ENCODE results near the gene PCSK2. TPM values are rescaled to one million over a fixed set of nuclear protein-coding genes. Genes with fewer than 3 reads are reported as not detected.

PCSK2 gene
- total and polyA plus RNA-seq, 2 of the 8 experiments (the other 6 are each of a cell fraction or from before 2014, with no cell fraction given), result 1.9 to 4.2 TPM

GRCh38 chr20:17358854-17359253 is 132.0 kb downstream of the PCSK2 start:
- Histone ChIP-seq H2BK120ac (replicated peaks; ENCODE audit: low read depth, low read length) (no peak overlapping the region), H3K23me2 (ENCODE audit: low read depth, low read length) (no peaks in the 10 kb centered on the region), H2BK12ac (ENCODE audit: low read depth, low read length) (no peak overlapping the region), H2AFZ (ENCODE audit: low read length) (no peak overlapping the region), H2BK5ac (ENCODE audit: low read depth, low read length) (no peak overlapping the region), H3K23ac (ENCODE audit: insufficient read length) (no peak overlapping the region), H3K56ac (replicated peaks; ENCODE audit: insufficient read length, low read depth, low read length) (no peak overlapping the region), H3K14ac (ENCODE audit: insufficient read length) (no peak overlapping the region), H2BK20ac (ENCODE audit: low read length) (no peak overlapping the region), H3K27me3 (replicated peaks in 1 of 4; ENCODE audit: control insufficient read depth in 3 of 4, extremely low read depth in 1 of 4, insufficient read depth in 3 of 4, low read length in 3 of 4) (no peaks in the 10 kb centered on the region), H4K8ac (ENCODE audit: extremely low read depth, insufficient read depth, low read length) (no peak overlapping the region), H3K4me2 (ENCODE audit: insufficient read depth in 1 of 2, low read depth in 2 of 2, low read length in 2 of 2) (no peak overlapping the region), H3K4me3 (ENCODE audit: extremely low read depth in 1 of 4, insufficient read depth in 2 of 4, low read depth in 3 of 4, low read length in 4 of 4) (no peak overlapping the region), H2BK15ac (ENCODE audit: low read length) (no peak overlapping the region), H3K9me3 (ENCODE audit: insufficient read depth in 2 of 2, low read depth in 1 of 2, low read length in 1 of 2) (no peaks in the 10 kb centered on the region), H3K79me2 (ENCODE audit: control insufficient read depth in 1 of 2, insufficient read depth in 2 of 2, low read length in 2 of 2) (no peaks in the 10 kb centered on the region), H3K9ac (replicated peaks in 1 of 4; ENCODE audit: extremely low read depth in 1 of 4, low read depth in 3 of 4, low read length in 3 of 4) (no peak overlapping the region), H3K18ac (ENCODE audit: extremely low read depth, low read length) (no peak overlapping the region), H2AK5ac (ENCODE audit: low read depth, low read length) (no peak overlapping the region), H3K79me1 (ENCODE audit: low read depth, low read length) (no peaks in the 10 kb centered on the region), H4K20me1 (replicated peaks in 1 of 2; ENCODE audit: control insufficient read depth in 1 of 2, insufficient read depth in 2 of 2, low read length in 2 of 2) (no peaks in the 10 kb centered on the region), H3K4me1 (replicated peaks in 1 of 4; ENCODE audit: control insufficient read depth in 3 of 4, insufficient read depth in 4 of 4, low read length in 3 of 4) (no peaks in the 10 kb centered on the region), H4K5ac (ENCODE audit: insufficient read length, low read depth, low read length) (no peak overlapping the region), H3K27ac (ENCODE audit: low read depth, low read length) (no peak overlapping the region), H3K4ac (replicated peaks; ENCODE audit: insufficient read length, low read depth, low read length) (no peak overlapping the region), H4K91ac (replicated peaks; ENCODE audit: insufficient read length, low read length) (no peak overlapping the region), H3K36me3 (ENCODE audit: control insufficient read depth in 2 of 4, insufficient read depth in 4 of 4, low read length in 3 of 4) (no peaks in the 10 kb centered on the region)
- CTCF ChIA-PET (ENCODE audit: partially characterized antibody), result interaction anchor here (0.8 to 1.4 kb wide), 4 partner anchors 12 to 557 kb away, joined by 3 to 4 read pairs (median 3); no protein-coding TSS in a partner anchor
- DNase-seq (ENCODE audit: low read depth in 1 of 2, low spot score in 2 of 2), result no peak
- no peak for FAIRE-seq
- 80% methylated on average over 1 of the region's 1 CpG; no CpG with 5 or more reads in 1 of the 2 experiments for WGBS, 2 experiments (ENCODE audit: extremely low coverage in 1 of 2, insufficient coverage in 1 of 2, insufficient read length in 1 of 2, insufficient replicate concordance in 2 of 2, low coverage in 1 of 2, low lambda C conversion rate in 2 of 2, missing lambda C conversion rate in 1 of 2)
- POLR2A ChIA-PET (ENCODE audit: partially characterized antibody), result no interaction called here
- no peak for TF ChIP-seq CHD2 (IDR thresholded peaks at IDR 0.05; ENCODE audit: low read length)
- no peak for TF ChIP-seq SIRT6 (IDR thresholded peaks at IDR 0.05; ENCODE audit: low read length)
- TF ChIP-seq KDM5A (IDR thresholded peaks at IDR 0.05; ENCODE audit: low read length), result no peak
- TF ChIP-seq KDM4A (IDR thresholded peaks at IDR 0.05; ENCODE audit: low read depth, low read length, severe bottlenecking), result no peak
- TF ChIP-seq PHF8 (conservative IDR thresholded peaks at IDR 0.05; ENCODE audit: low read depth, low read length), result no peak
- no peak for TF ChIP-seq HDAC2 (IDR thresholded peaks at IDR 0.05; ENCODE audit: borderline replicate concordance in 1 of 2, low read depth in 2 of 2, low read length in 2 of 2)
- TF ChIP-seq HDAC6 (IDR thresholded peaks at IDR 0.05; ENCODE audit: low read depth, low read length), result no peak
- TF ChIP-seq NRF1 (IDR thresholded peaks at IDR 0.05; ENCODE audit: low read depth, low read length), result no peak
- no peak for TF ChIP-seq RFX5 (IDR thresholded peaks at IDR 0.05; ENCODE audit: borderline replicate concordance, low read depth, low read length)
- no peak for TF ChIP-seq TCF12 (IDR thresholded peaks at IDR 0.05; ENCODE audit: low read depth, low read length)
- no peak for TF ChIP-seq CEBPB (IDR thresholded peaks at IDR 0.05; ENCODE audit: low read depth, low read length)
- TF ChIP-seq ASH2L (IDR thresholded peaks at IDR 0.05; ENCODE audit: low read length), result no peak
- TF ChIP-seq POU5F1 (IDR thresholded peaks at IDR 0.05; ENCODE audit: low read depth, low read length), result no peak
- no peak for TF ChIP-seq TAF1 (IDR thresholded peaks at IDR 0.05; ENCODE audit: low read depth, low read length)
- no peak for TF ChIP-seq RBBP5 (IDR thresholded peaks at IDR 0.05; ENCODE audit: borderline replicate concordance, low read depth, low read length)
- no peak for TF ChIP-seq POLR2A (IDR thresholded peaks at IDR 0.05; ENCODE audit: control extremely low read depth in 1 of 2, low read depth in 2 of 2, low read length in 2 of 2)
- TF ChIP-seq JUND (IDR thresholded peaks at IDR 0.05; ENCODE audit: low read length), result no peak

All from H1 (cell line).